ENCODE data around the gene ZCCHC24.

- TF ChIP-seq, protein P1, sequence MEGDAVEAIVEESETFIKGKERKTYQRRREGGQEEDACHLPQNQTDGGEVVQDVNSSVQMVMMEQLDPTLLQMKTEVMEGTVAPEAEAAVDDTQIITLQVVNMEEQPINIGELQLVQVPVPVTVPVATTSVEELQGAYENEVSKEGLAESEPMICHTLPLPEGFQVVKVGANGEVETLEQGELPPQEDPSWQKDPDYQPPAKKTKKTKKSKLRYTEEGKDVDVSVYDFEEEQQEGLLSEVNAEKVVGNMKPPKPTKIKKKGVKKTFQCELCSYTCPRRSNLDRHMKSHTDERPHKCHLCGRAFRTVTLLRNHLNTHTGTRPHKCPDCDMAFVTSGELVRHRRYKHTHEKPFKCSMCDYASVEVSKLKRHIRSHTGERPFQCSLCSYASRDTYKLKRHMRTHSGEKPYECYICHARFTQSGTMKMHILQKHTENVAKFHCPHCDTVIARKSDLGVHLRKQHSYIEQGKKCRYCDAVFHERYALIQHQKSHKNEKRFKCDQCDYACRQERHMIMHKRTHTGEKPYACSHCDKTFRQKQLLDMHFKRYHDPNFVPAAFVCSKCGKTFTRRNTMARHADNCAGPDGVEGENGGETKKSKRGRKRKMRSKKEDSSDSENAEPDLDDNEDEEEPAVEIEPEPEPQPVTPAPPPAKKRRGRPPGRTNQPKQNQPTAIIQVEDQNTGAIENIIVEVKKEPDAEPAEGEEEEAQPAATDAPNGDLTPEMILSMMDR (IDR thresholded peaks at IDR 0.05): no peak
- TF ChIP-seq POLR2A (IDR thresholded peaks at IDR 0.05; ENCODE audit: low read depth) (no peak), EP300 (IDR thresholded peaks at IDR 0.05) (no peak)
These were observed 60.0 kb downstream of the ZCCHC24 start for GRCh38 chr10:79385392-79385795.

All from esophagus muscularis mucosa (tissue), 4 donors.